ENCODE results near the gene GBA3. TPM values are rescaled to one million over a fixed set of nuclear protein-coding genes. Genes with fewer than 3 reads are reported as not detected.

GBA3 gene
- total RNA-seq, 1 experiment from 2014 or later, result 0.09 TPM

- no peak for TF ChIP-seq E2F1 (CRISPR knock-in tag; IDR thresholded peaks at IDR 0.05)
- no peak for TF ChIP-seq JUN (CRISPR knock-in tag; IDR thresholded peaks at IDR 0.05)
Observed at GRCh38 chr4:22790631-22791030, 97.9 kb downstream of the GBA3 start (continued).

- ATAC-seq (no peak), DNase-seq (ENCODE audit: low spot score) (no peak)
- ChIA-PET POLR2A (no interaction called here), CTCF (no interaction called here)
- TF ChIP-seq ETV6 (CRISPR knock-in tag; IDR thresholded peaks at IDR 0.05), result no peak
- TF ChIP-seq CTCF (IDR thresholded peaks at IDR 0.05), result no peak
- TF ChIP-seq ESRRA (CRISPR knock-in tag; IDR thresholded peaks at IDR 0.05; ENCODE audit: borderline replicate concordance), result no peak
- TF ChIP-seq CREM (CRISPR knock-in tag; IDR thresholded peaks at IDR 0.05), result no peak
- no peak for TF ChIP-seq TCF7 (CRISPR knock-in tag; IDR thresholded peaks at IDR 0.05; ENCODE audit: low read depth)
- no peak for TF ChIP-seq MYBL2 (CRISPR knock-in tag; IDR thresholded peaks at IDR 0.05)
- TF ChIP-seq ZNF671 (CRISPR knock-in tag; IDR thresholded peaks at IDR 0.05), result no peak
- no peak for TF ChIP-seq MXD4 (CRISPR knock-in tag; IDR thresholded peaks at IDR 0.05; ENCODE audit: borderline replicate concordance)
- no peak for TF ChIP-seq ZBTB21 (CRISPR knock-in tag; IDR thresholded peaks at IDR 0.05; ENCODE audit: borderline replicate concordance)
- TF ChIP-seq ZNF416 (CRISPR knock-in tag; IDR thresholded peaks at IDR 0.05), result no peak
- no peak for TF ChIP-seq RELA (CRISPR knock-in tag; IDR thresholded peaks at IDR 0.05; ENCODE audit: borderline replicate concordance)
- no peak for TF ChIP-seq MAX (CRISPR knock-in tag; IDR thresholded peaks at IDR 0.05)
- no peak for TF ChIP-seq GTF2I (CRISPR knock-in tag; conservative IDR thresholded peaks at IDR 0.05)
- TF ChIP-seq MLX (CRISPR knock-in tag; IDR thresholded peaks at IDR 0.05), result no peak
- TF ChIP-seq GRHL2 (CRISPR knock-in tag; IDR thresholded peaks at IDR 0.05; ENCODE audit: insufficient replicate concordance, severe bottlenecking), result no peak
- TF ChIP-seq NFATC4 (CRISPR knock-in tag; IDR thresholded peaks at IDR 0.05), result no peak
- no peak for TF ChIP-seq FOXP4 (CRISPR knock-in tag; IDR thresholded peaks at IDR 0.05)
- no peak for TF ChIP-seq ZNF138 (CRISPR knock-in tag; conservative IDR thresholded peaks at IDR 0.05)
- TF ChIP-seq NR3C1 (CRISPR knock-in tag; conservative IDR thresholded peaks at IDR 0.05; ENCODE audit: low read depth), result no peak
- Mint-ChIP-seq H3K36me3 (no peaks in the 10 kb centered on the region), H3K27ac (no peak overlapping the region), H3K4me1 (no peaks in the 10 kb centered on the region), H3K9me3 (no peaks in the 10 kb centered on the region), H3K4me3 (no peak overlapping the region), H3K27me3 (ENCODE audit: low read depth) (no peaks in the 10 kb centered on the region)
Observed at GRCh38 chr4:22794732-22795131, 102.0 kb downstream of the GBA3 start.

GRCh38 chr4:22801391-22801790 is 108.7 kb downstream of the GBA3 start:
- CTCF ChIA-PET, result no interaction called here
- Mint-ChIP-seq H3K27ac (no peak overlapping the region), H3K9me3 (no peaks in the 10 kb centered on the region), H3K36me3 (no peaks in the 10 kb centered on the region), H3K4me1 (no peaks in the 10 kb centered on the region), H3K27me3 (ENCODE audit: low read depth) (no peaks in the 10 kb centered on the region), H3K4me3 (no peak overlapping the region)
- DNase-seq (ENCODE audit: low spot score) (no peak), ATAC-seq (no peak)
- POLR2A ChIA-PET, result no interaction called here
- no peak for TF ChIP-seq ZNF532 (CRISPR knock-in tag; IDR thresholded peaks at IDR 0.05; ENCODE audit: borderline replicate concordance)
- no peak for TF ChIP-seq FOXP4 (CRISPR knock-in tag; IDR thresholded peaks at IDR 0.05)

Data from WTC11 (cell line).